Measurements from ENCODE around the gene CACNA1A.
"Not testable (repeated sequence)": the region's sequence is repeated elsewhere in the genome, so short reads cannot be mapped to it uniquely, and the experiment has no call there.

Gene CACNA1A

GRCh38 chr19:13427273-13428051, 78.8 kb downstream of the CACNA1A start:
- DNase-seq: no peak
- ATAC-seq: no peak

GRCh38 chr19:13425875-13426274, 80.4 kb downstream of the CACNA1A start:
- ATAC-seq, DNase-seq: not testable (repeated sequence)

- no peak for DNase-seq
- no peak for ATAC-seq
These were observed 81.1 kb downstream of the CACNA1A start for GRCh38 chr19:13425151-13425550.

GRCh38 chr19:13420780-13421179, 85.5 kb downstream of the CACNA1A start:
- DNase-seq (no peak), ATAC-seq (no peak)

- ATAC-seq: no peak
These were observed 89.2 kb downstream of the CACNA1A start for GRCh38 chr19:13417054-13417453.

GRCh38 chr19:13411899-13412298, 94.4 kb downstream of the CACNA1A start:
- ATAC-seq: no peak
- DNase-seq: no peak

More at GRCh38 chr19:13417054-13417453, 89.2 kb downstream of the CACNA1A start:
- no peak for DNase-seq

- ATAC-seq (no peak), DNase-seq (no peak)
These were observed 95.3 kb downstream of the CACNA1A start for GRCh38 chr19:13410946-13411345.

- DNase-seq (no peak), ATAC-seq (no peak)
These were observed 97.3 kb downstream of the CACNA1A start for GRCh38 chr19:13408889-13409518.

GRCh38 chr19:13404236-13404635, 102.0 kb downstream of the CACNA1A start:
- ATAC-seq (no peak), DNase-seq (no peak)

- no peak for ATAC-seq
- DNase-seq: no peak
These were observed 104.9 kb downstream of the CACNA1A start for GRCh38 chr19:13401388-13401787.

- DNase-seq (no peak), ATAC-seq (no peak)
These were observed 106.0 kb downstream of the CACNA1A start for GRCh38 chr19:13400296-13400695.

- DNase-seq: no peak
- ATAC-seq: no peak
These were observed 106.5 kb downstream of the CACNA1A start for GRCh38 chr19:13399746-13400145.

GRCh38 chr19:13398780-13399726, 107.2 kb downstream of the CACNA1A start:
- DNase-seq: no peak
- no peak for ATAC-seq

GRCh38 chr19:13398182-13398581, 108.1 kb downstream of the CACNA1A start:
- ATAC-seq: no peak
- DNase-seq: no peak

GRCh38 chr19:13396250-13397080, 109.8 kb downstream of the CACNA1A start:
- no peak for DNase-seq
- no peak for ATAC-seq

- DNase-seq: no peak
- no peak for ATAC-seq
These were observed 123.7 kb downstream of the CACNA1A start for GRCh38 chr19:13382633-13382938.

- no peak for DNase-seq
- ATAC-seq: no peak
These were observed 124.2 kb downstream of the CACNA1A start for GRCh38 chr19:13381827-13382632.

GRCh38 chr19:13376537-13376936, 129.7 kb downstream of the CACNA1A start:
- DNase-seq (no peak), ATAC-seq (no peak)

GRCh38 chr19:13373599-13373998, 132.7 kb downstream of the CACNA1A start:
- no peak for ATAC-seq
- no peak for DNase-seq

GRCh38 chr19:13370948-13371347, 135.3 kb downstream of the CACNA1A start:
- DNase-seq: no peak
- no peak for ATAC-seq

- DNase-seq (no peak), ATAC-seq (no peak)
These were observed 139.6 kb downstream of the CACNA1A start for GRCh38 chr19:13366529-13367143.

All from stimulated activated naive CD8-positive, alpha-beta T cell treated with anti-CD3 and anti-CD28 coated beads, Interleukin-15, Interleukin-2, amounts not matched to agents 100 U/mL and 50 U/mL, for 24 hours (primary cell).